Measurements from ENCODE around the gene SORCS1.

DNA sequence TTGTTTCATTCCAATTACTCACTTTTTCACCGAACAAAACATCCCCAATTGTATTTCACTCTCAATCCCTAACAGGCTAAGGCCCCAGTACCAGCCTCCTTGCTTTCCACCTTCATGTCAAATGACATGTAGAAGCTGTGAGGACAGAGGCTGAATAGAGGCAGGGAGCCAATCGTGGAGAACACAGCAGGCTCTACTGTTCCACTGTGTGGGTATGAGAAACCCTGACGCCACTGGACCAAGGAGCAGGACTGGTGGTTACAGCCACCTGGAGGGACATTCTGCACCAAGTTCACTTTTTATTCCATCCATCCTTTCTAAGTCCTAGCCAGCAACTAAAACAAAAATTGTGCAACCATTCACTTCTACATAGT is 502.8 kb downstream of the SORCS1 start:
- TF ChIP-seq POLR2A (IDR thresholded peaks at IDR 0.05; ENCODE audit: borderline replicate concordance, extremely low read depth, insufficient read depth, insufficient read length) (no peak), CTCF (IDR thresholded peaks at IDR 0.05 in 2 of 3, conservative IDR thresholded peaks at IDR 0.05 in 1 of 3; ENCODE audit: borderline replicate concordance in 1 of 3, insufficient read depth in 1 of 3, low read depth in 2 of 3, low read length in 2 of 3) (no peak), YY1 (IDR thresholded peaks at IDR 0.05; ENCODE audit: extremely low read depth, insufficient replicate concordance, low read depth, low read length) (no peak)

All from HCT116 (cell line).